GM21390 (cell line): Measurements from ENCODE around the gene NCKAP5.

Experiments
- ATAC-seq: cut with Tn5 transposase; IDR thresholded peaks from one replicate; pipeline ENCODE4 v1.9.1; 2021; ENCODE audit not compliant: unreplicated experiment

Gene NCKAP5

GRCh38 chr2:132783883-132784282, 784.4 kb downstream of the NCKAP5 start:
- ATAC-seq, result no peak

GRCh38 chr2:132782176-132782783, 786.0 kb downstream of the NCKAP5 start:
- no peak for ATAC-seq

- ATAC-seq, result no peak
Measured at GRCh38 chr2:132780651-132781050, 787.6 kb downstream of the NCKAP5 start.

GRCh38 chr2:132779206-132779721, 789.0 kb downstream of the NCKAP5 start:
- ATAC-seq, result no peak

- no peak for ATAC-seq
Measured at GRCh38 chr2:132776287-132776686, 792.0 kb downstream of the NCKAP5 start.

GRCh38 chr2:132774189-132774588, 794.1 kb downstream of the NCKAP5 start:
- no peak for ATAC-seq

GRCh38 chr2:132773331-132773730, 794.9 kb downstream of the NCKAP5 start:
- ATAC-seq, result no peak

- ATAC-seq, result no peak
Measured at GRCh38 chr2:132772340-132772739, 795.9 kb downstream of the NCKAP5 start.

GRCh38 chr2:132766573-132766972, 801.7 kb downstream of the NCKAP5 start:
- no peak for ATAC-seq

GRCh38 chr2:132761437-132761836, 806.8 kb downstream of the NCKAP5 start:
- no peak for ATAC-seq

- no peak for ATAC-seq
Measured at GRCh38 chr2:132760971-132761370, 807.3 kb downstream of the NCKAP5 start.

GRCh38 chr2:132760405-132760804, 807.9 kb downstream of the NCKAP5 start:
- ATAC-seq, result no peak

- no peak for ATAC-seq
Measured at GRCh38 chr2:132758995-132759394, 809.3 kb downstream of the NCKAP5 start.

- no peak for ATAC-seq
Measured at GRCh38 chr2:132757676-132758075, 810.6 kb downstream of the NCKAP5 start.

GRCh38 chr2:132757002-132757589, 811.2 kb downstream of the NCKAP5 start:
- no peak for ATAC-seq

- ATAC-seq, result no peak
Measured at GRCh38 chr2:132754867-132755472, 813.3 kb downstream of the NCKAP5 start.

GRCh38 chr2:132754392-132754791, 813.9 kb downstream of the NCKAP5 start:
- ATAC-seq, result no peak

GRCh38 chr2:132752421-132753206, 815.6 kb downstream of the NCKAP5 start:
- no peak for ATAC-seq

GRCh38 chr2:132751836-132752235, 816.4 kb downstream of the NCKAP5 start:
- no peak for ATAC-seq

GRCh38 chr2:132750606-132751005, 817.7 kb downstream of the NCKAP5 start:
- ATAC-seq, result no peak

- peak; percentile 87 for ATAC-seq
Measured at GRCh38 chr2:132747046-132747445, 821.2 kb downstream of the NCKAP5 start.

- no peak for ATAC-seq
Measured at GRCh38 chr2:132741754-132742153, 826.5 kb downstream of the NCKAP5 start.
